ENCODE results near the gene CAMKV.
"Not testable (repeated sequence)": the region's sequence is repeated elsewhere in the genome, so short reads cannot be mapped to it uniquely, and the experiment has no call there.

The CAMKV gene, protein sequence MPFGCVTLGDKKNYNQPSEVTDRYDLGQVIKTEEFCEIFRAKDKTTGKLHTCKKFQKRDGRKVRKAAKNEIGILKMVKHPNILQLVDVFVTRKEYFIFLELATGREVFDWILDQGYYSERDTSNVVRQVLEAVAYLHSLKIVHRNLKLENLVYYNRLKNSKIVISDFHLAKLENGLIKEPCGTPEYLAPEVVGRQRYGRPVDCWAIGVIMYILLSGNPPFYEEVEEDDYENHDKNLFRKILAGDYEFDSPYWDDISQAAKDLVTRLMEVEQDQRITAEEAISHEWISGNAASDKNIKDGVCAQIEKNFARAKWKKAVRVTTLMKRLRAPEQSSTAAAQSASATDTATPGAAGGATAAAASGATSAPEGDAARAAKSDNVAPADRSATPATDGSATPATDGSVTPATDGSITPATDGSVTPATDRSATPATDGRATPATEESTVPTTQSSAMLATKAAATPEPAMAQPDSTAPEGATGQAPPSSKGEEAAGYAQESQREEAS

DNA sequence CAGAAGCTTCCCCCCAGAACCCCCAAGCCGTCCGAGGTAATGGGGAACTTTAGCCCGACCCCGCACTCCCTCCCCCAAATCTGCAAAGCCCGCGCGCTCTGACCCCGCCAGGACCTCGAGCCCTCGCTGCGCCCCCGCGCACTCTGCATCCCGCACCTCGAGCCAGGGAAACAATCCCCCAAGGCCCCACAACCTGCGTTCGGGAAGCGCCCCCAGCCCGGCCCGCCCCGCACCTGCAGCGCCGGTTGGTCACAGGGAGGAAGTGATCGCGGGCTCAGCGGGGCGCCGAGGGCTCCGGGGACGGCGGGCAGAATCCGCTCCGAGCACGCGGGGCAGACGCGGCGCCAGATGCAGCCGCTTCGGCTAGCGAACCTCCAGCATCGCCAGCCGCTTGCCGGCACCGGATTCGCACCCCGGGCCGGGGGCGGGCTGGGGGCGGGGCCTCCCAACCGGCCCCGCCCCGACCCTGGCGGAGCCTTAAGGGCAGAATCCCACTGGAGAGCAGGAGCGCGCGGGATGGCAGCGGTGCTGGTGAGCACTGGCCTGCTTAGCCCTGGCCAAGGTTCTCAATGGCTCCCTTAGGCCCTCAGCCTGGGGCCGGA is at the start of gene CAMKV:
Gene CAMKV, minus strand, starts transcription at position 382 of the 602 bp plus-strand sequence. CDS start 7,518 bp downstream, outside the sequence.
- DNase-seq (ENCODE audit: low read depth in 2 of 2): no peak

DNA sequence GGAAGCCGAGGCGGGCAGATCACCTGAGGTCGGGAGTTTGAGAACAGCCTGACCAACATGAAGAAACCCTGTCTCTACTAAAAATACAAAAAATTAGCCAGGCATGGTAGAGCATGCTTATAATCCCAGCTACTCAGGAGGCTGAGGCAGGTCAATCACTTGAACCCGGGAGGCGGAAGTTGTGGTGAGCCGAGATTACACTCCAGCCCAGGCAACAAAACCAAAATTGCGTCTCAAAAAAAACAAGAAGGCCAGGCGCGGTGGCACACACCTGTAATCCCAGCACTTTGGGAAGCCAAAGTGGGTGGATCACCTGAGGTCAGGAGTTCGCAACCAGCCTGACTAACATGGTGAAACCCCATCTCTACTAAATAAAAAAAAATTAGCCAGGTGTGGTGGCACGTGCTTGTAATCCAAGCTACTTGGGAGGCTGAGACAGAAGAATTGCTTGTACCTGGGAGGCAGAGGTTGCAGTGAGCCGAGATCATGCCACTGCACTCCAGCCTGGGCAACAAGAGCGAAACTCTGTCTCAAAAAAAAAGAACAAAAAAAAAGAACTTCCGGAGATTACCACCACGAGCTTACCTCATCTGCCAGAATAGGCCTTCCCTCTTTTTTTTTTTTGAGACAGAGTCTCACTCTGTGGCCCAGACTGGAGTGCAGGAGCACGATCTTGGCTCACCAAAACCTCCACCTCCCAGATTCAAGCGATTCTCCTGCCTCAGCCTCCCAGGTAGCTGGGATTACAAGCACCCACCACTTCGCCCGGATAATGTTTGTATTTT is 48.3 kb upstream of the CAMKV start:
- DNase-seq (ENCODE audit: low read depth in 2 of 2): not testable (repeated sequence)

DNA sequence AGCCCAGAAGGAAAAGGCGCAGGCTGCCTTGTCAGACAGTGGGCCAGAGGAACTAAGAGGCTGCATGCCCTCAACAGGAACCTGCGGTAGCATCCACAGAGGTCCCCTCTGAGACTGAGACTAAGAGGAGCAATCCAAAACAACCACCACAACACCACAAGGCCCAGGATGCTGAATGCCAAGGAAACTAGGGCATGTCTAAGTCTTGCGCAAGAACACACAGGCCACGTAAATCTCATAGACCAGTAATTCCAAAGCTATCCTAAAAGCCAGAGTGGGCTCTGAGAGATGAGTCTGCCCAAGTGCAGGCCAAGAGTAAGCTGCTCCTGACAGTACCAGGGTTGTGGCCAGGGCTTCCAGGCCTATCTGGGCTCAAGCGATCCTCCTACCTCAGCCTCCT is 47.0 kb upstream of the CAMKV start:
- no peak for DNase-seq (ENCODE audit: low read depth in 2 of 2)

DNA sequence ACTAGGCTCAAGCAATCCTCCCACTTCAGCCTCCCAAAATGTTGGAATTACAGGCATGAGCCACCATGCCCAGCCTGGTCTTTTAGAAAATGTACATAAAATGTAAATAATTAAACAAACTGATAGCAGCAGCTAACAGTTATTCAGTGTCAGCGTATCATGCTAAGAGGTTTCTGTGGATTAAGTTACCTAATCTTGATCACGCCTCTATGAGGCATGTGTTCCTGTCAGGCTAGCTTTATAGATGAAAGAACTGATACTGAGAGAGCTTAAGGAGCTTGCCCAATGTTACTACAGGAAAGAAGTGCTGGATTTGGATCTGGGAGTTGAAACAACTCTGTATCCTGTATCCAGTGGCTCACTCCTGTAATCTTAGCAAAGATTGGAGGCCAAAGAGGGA is 45.2 kb upstream of the CAMKV start:
- no peak for DNase-seq (ENCODE audit: low read depth in 2 of 2)

DNA sequence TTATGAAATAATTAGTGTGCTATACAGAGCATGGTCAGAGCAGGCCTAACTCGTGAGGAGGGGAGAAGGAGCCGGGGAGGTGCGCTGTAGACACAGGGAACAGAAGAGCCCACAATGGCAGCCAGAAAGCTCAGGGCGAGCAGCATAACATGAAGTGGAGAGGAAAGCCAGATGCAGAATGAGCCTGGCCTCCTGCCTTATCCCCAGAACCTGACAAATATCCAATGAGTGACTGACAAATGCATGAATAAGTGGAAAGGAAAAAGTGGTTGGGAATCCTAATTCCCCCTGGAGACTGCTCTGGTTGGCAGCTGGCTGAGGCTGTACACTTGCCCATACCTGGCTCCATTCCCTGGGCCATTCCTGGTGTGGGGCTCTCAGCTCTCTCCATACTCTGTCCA is 43.2 kb upstream of the CAMKV start:
- no peak for DNase-seq (ENCODE audit: low read depth in 2 of 2)

DNA sequence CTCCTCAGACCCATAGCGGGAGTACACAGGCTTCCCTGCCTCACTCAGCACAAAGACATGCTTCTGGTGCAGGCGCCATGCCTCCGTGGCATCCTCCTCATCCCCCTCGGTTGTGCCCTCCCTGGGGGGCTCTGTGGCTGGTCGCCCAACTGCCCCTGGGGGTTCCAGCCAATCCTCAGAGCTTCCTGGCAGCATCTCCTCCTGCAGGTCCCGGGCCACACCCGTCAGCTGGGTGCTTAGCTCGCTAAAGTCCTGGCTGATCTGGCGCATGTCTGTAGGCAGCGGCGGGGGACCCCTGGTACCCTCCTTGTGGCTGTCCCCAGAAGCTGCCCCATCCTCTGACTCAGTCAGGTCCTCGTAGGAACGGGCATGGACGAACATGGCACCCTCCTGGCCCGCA is 41.9 kb upstream of the CAMKV start:
- no peak for DNase-seq (ENCODE audit: low read depth in 2 of 2)

DNA sequence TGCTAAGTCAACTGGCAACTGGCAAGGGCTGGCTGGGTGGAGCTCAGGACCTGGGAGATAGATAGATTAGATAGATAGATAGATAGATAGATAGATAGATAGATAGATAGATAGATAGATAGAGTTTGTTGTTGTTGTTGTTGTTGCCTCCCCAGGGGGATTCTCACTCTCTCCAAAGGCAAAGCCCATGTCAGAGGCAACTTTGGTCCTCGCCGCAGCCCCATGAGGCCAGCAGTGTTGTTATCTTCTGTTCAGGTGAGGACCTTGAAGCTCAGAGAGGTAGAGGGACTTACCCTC is 41.4 kb upstream of the CAMKV start:
- DNase-seq (ENCODE audit: low read depth in 2 of 2): no peak

DNA sequence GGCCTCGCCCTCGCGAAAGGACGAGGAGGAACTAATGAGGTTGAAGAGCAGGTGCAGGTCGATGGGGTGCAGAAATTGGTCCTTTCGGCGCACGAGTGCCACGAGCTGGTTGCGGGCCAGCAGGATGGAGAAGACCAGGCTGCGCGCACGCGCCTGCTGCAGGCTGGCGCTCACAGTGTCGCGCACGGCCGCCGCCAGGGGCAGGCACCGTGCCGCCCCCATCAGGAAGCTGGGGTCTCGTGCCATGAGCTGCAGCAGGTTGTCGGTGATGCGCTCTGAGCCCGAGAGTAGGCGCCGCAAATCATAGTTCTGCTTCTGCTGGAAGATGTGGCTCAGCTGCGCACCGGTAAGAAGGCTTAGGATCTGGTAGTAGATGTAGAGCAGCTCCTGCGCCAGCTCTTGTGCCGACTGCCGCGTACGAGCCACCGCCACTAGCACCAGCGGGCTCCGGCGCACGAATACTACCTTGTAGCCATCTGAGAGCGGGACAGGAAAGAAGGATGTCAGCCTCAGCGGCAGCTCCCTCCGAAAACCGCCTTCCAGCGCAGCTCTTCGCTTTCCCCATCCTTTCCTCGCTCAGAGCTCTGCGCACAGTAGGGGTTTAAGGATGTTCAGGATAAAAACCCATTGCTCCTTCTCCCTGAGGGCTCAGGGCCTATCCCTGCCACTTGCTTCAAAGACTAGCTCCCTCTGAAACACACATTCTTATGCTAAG is 40.9 kb upstream of the CAMKV start:
- DNase-seq (ENCODE audit: low read depth in 2 of 2): no peak

DNA sequence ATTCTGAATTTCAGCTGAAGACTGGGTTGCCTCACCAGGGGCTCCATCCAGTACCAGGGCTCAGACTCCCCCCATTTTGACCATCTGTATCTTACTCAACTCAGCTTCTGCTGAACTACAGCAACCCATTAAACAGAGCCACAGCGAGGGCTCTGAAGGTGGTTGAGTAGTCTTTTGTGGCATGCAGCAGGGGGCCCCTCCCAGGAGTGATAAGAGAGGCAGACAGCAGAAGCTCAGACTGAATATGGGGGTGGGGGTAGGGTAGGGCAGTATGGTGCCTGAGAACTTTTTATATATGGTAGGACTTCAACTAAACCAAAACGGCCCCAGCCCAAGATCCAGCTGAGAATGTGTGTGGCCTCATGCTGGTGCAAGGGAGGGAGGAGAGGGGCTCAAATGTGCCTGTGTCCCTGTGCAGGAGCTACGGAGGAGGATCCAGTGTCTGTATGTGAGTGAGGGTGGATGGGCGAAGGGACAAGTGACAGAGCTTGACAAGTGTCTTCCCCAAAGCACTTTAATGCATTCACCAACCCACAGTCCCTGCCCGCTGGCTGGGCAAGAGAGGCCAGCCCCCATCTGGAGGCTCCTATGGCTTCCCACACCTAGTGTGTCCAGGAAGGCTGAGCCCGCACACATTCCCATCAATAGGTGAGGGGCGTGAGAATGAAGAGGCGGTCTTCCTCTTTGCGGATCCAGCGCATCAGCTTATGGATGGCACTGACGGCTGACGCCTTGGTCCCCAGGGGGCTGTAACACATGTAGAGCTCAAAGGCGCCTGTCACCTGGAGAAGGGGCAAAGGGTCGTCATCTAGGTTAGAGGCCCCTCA is 38.9 kb upstream of the CAMKV start:
- no peak for DNase-seq (ENCODE audit: low read depth in 2 of 2)

DNA sequence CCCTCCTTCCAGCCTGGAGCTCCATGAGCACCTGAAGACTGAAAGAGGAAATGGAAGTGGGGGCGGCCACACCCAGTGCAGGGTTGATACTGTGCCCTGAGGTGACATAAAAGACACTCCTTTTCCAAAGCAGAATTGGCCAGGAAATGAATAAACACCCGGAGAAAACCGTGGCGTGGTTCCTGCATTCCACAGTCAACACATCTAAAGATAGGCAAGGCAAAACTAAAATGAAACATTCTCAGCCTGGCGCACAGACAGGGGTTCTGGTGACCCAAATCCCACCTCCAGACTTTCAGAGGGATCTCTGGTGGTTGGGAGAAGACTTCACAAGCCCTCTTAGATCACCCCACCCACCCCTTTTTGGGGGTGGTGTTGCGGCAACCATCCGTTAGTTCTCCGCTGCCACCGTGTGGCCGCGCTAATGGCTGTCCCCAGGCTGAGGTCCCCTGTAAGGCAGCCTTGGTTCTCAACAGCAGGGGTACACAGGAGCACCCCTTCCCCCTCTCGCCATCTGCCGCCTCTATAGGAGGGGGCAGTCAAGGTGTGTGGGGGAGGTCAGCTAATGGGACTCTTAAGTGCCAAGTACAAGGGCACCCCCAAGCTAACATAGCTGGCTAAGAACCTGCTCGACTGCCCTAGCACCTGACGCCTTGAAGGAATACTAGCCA is 36.5 kb upstream of the CAMKV start:
- no peak for DNase-seq (ENCODE audit: low read depth in 2 of 2)

DNA sequence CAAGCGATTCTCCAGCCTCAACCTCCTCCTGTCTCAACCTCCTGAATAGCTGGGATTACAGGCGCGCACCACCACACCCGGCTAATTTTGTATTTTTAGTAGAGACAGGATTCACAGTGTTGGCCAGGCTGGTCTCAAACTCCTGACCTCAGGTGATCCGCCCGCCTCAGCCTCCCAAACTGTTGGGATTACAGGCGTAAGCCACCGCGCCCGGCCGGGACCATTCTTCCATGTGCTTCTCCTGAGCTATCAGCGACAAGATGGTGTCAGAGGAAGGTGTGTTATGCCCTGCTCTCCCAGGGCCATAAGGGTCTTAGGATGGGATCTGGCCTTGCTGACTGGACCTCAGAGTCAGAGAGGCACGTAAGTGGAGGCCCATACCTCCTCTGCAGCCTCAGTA is 34.7 kb upstream of the CAMKV start:
- DNase-seq (ENCODE audit: low read depth in 2 of 2): not testable (repeated sequence)

DNA sequence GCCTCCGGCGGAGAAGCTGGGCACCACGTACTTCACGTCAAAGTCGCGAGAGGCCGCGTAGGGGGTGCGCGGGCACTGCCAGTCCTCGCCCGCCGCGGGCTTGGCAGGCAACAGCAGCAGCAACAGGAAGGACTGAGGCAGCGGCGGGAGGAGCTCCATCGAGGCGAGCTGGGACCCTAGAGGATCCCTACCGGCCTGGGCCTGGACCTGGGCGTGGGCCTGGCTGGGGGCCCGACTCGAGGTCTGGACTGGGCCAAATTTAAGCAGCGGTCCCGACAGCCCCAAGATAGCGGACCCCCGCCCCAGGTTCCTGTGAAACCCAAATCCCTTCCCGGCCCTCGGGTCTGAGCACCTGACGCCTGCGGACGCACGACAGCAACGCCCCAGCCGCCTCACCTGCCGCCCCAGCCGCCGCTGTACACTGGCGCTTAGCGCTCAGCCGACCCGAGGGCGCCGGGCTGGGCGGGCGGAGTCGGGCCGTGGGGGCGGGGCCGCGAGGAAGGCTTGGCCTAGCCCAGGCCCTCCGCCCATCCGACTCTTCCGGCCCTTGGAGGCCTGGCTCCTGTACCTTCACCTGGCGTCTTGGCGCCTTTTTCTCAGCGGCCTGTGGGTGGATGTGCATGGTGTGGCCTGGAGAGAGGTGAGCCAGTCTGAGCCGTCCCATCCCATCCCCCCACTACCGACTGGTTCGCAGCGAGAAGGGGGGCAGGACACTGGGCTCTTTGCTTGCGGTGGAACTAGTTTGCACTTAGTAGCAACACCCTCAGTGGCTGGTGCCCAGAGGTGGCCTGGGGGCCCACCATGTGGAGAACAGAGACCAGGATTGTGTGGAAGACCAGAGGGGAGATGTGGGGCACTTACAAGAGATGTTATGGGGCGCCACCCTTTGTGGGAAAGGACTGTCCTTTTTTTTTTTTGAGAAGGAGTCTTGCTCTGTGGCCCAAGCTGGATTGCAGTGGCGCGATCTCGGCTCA is 34.0 kb upstream of the CAMKV start, which contains the start of gene MST1R:
Gene MST1R, minus strand, starts transcription at position 423 of the 974 bp plus-strand sequence. Its CDS starts 264 bp downstream, at position 159.
- DNase-seq (ENCODE audit: low read depth in 2 of 2): peak; percentile 57 to 62

DNA sequence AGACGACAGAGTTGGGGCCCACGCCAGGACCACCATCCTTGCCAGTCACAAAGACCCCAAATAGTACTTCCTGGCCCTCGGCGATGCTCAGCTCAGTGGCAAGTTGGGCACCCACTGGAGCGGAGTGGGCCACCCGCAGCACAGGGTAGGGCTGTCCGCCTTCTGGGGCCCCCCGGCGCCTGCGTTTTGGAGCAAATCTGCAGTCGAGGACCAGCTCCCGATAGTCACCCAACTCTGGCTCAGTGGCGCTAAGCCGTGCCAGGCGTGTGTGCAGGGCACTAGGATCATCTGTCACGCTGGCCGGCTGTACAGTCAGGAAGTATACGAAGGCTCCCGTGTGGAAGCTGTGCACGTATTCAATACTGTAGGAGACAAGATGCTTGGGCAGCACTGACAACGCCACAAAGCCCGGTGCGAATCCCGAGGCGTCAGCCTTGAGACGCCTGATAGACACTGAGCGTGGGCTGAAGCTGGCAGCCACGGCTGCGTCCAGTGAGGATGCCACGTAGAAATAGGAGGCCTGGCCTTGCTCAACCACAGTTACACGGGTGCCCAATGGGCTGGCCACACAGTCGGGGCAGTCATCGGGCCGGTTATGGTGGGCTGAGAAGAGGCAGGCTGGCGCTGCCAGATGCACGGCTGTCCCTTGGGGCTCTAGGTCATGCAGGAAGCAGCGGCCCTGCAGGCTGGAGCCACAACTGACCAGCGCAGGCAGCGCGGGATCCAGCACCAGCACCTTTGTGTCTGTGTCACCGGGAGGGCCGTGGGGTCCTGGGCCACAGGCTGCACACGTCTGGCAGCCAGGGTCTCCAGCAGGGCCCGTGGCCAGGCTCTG is 33.0 kb upstream of the CAMKV start:
- DNase-seq (ENCODE audit: low read depth in 2 of 2): no peak

DNA sequence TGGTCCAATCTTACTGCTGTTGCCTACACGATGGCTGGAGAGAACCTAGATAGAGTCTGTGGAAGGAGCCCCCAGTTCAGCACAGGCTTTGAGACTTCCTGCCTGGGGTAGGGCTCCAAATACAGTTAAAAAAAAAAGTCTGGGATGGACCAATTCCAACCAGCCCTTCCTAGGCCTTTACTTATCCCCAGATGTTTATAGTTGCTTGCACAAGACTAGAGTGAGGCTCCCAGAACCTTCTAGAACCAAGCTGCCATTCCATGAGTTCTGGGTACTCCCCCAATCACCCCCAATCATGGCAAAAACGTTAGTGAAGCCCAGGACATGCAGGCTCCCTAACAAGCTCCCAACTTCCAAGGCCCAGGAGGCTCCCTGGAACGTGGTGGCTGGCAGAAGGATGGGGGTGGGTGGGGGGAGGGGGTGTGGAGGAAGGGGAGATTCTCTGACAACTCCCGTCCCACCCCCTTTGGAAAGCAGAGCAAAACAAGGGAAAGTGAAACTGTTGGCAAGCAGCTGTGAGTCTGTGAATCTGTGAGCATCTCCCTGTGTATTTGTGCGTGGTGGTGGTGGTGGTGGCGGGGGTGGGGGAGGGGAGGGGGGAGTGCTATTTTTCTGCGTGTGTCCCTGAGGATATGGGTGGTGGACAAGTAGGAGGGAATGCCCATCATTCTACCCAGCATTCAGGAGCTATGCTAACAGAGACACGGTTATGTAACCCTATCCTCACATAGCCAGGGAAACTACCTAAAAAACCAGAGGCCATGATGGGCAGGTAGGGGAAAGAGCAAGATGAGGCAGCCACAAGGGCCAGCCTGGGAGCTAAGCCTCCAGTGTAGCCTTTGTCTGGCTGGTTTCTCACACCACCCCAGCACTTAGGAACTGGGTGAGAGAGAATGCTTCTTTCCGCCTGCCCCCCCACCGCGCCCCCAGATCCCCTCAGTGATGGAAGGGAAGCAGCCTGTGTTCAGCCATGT is 31.9 kb upstream of the CAMKV start:
- no peak for DNase-seq (ENCODE audit: low read depth in 2 of 2)

DNA sequence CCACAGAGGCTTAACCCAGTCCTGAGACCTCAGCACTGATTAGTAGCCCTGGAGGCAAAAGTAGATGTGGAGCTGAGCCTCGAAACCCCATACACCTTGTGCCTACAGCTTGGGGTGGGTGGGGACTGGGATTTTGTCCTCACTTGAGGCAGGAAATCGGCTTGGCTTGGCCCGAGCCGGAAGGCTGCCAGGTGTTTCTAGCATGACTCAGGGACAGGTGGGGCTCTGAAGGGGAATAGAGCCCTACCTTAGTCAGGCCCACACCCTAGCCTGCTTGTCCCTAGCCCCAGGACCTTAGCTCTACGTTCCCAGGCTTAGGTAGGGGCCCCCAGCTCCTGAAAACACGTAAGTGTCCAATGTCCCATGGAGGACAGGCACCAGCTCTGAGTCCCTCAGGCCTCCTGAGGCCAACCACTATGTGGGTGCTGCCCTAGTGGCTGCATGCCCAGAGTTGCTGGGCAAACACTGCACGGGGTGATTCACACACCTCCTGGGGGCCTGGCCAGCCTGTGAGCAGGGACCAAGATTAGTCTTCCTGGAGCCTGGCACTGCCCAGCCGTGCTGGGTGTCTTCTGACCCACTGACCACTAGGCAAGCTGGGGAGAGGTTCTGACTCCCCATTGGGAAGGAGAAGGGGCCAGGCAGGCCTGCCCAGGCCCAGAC is 30.9 kb upstream of the CAMKV start:
- DNase-seq (ENCODE audit: low read depth in 2 of 2): no peak

DNA sequence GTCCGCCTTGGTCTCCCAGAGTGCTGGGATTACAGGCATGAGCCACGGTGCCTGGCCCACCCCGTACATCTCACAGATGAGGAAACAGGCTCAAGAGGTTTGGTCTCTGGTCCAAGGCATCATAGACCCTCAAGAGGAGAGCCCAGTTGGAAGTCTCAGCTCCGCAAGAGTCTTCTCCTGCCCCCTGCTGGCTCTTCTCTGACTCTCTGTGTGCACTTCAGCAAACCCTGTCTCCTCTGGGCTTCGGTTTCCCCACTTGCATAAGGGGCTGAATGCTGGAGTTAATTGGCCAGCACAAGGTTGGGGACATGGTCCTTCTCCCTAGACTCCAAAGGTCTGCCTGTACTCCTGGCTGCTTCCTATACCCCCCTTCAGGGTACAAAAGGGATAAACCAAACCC is 30.1 kb upstream of the CAMKV start:
- no peak for DNase-seq (ENCODE audit: low read depth in 2 of 2)

DNA sequence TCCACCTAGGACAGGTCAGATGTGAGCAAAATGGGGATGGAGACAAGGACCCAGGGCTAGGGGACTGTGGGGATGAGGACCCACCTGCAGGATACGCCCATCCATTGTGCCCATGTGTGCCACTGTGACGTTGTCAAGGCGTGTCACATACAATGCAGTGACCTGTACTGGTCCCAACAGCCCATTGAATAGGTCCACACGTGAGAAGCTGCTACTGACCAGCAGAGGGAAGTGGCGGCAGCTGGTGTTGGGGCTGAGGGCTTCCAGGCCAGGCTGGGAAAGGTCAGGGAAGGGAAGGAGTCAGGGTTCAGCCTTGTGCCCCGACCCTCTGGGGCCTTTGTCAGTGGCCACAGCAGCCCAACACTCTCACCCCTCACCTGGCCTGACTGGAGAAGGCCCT is 29.3 kb upstream of the CAMKV start:
- no peak for DNase-seq (ENCODE audit: low read depth in 2 of 2)

All from stimulated activated CD8-positive, alpha-beta memory T cell treated with anti-CD3 and anti-CD28 coated beads, Interleukin-7, amount 100 ng/mL, for 1 hour (primary cell).